Activated CD8-positive, alpha-beta memory T cell treated with anti-CD3 and anti-CD28 coated beads for 4 hours (primary cell): ENCODE data around the gene DYSF.

Experiments
- DNase-seq, 2 donors: peaks; one replicate each; pipeline ENCODE4 v3.0.0-alpha.2; 2020; ENCODE audit warnings: low read depth in 2 of 2

DYSF gene

DNA sequence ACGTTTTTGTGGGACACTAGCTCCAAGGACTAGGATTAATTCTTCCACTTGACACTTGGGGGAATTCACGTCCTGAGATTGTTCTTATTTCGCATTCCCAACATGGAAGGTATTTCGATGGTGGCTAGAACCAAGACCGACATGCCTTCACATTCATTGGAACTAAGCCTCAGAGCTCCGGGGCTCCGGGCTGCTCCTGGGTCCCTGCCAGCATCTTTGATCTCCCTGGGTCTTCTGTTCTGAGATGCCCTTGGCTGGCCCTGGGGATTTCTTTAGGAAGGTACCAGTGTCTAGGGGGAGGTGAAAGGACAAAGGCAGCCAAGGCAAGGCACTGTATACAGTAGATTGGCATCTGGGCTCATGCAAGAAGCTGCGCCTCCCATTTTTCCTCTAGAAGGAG is 76.8 kb downstream of the DYSF start:
- DNase-seq, result no peak

- no peak for DNase-seq
Measured at GRCh38 chr2:71530641-71531332, 77.4 kb downstream of the DYSF start.

DNA sequence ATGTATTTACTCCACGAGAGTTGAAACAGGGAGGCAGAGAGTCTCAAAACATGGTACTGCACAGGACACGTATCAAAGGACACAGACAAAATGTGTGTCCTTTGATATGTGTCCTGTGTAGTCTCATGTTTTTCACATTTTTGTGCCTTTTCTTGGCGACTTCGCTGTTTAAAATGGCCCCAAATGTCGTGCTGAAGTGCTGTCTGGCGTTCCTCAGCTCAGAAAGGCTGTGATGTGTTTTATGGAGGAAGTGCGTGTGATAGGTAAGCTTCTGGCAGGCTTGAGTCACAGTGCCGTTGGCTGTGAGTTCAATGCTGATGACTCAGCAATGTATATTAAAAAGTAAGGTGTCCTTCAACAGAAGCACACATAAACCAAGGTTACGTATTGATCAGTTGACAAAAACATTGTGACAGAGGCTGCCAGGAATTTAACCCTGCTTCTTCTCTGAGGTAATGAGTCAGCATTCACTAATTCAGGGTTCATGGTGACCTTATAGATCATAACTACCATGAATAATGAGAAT is 78.2 kb downstream of the DYSF start:
- DNase-seq, result no peak

- DNase-seq, result no peak
Measured at GRCh38 chr2:71532327-71532726, 79.0 kb downstream of the DYSF start.

DNA sequence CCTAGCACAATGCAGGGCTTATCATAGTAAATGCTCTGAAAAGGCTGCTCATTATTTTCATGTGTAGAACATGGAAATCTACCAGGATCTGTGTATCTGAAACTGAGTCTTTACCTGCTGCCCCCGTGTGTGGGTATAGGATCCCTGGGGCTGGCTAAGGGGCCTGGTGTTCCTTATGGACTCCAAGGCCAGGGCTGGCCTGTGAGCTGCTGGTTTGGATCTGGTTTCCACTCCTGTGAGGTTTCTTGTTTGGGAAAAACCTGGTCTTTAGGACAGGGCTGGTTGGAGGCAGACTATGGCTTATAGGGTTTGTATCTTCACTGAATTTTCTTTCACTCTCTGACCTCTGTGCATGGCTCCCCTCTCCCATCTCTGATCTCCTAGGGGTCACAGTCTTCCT is 80.8 kb downstream of the DYSF start:
- DNase-seq, result no peak

DNA sequence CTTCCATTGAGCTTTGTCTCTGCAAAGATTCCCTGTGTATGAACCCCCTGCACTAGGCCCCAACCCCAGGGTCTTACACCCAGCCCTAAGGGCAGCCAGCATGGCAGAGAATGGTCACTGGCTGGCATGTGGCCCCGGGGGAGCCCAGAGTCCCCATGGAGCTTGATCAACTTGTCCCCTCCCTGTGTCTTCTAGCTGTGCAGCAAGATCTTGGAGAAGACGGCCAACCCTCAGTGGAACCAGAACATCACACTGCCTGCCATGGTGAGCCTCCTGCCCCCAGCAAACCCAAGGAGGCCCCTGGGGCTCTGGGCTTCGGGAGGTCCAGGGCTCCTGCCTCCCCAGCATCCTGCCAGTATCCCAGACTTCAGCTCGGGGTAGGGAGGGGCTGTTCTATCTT is 81.5 kb downstream of the DYSF start:
- DNase-seq, result no peak

DNA sequence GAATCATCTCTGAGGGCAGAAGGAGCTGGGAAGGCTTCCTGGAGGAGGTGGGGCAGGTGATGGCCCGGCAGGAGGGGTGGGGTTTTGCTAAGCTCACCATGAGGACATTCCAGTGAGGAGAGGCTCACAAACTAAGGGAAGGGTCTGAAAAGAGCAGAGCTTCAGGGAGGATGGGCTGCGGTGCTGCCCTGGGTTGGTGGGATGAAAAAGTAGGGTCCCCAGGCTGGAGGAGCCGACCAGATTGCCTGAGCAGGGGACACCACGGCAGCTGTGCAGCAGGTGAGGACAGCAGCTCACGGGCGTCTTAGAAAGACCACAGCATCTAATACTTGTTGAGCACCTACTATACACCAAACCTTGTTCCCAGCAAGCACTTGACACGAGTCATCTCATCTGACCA is 82.2 kb downstream of the DYSF start:
- no peak for DNase-seq

DNA sequence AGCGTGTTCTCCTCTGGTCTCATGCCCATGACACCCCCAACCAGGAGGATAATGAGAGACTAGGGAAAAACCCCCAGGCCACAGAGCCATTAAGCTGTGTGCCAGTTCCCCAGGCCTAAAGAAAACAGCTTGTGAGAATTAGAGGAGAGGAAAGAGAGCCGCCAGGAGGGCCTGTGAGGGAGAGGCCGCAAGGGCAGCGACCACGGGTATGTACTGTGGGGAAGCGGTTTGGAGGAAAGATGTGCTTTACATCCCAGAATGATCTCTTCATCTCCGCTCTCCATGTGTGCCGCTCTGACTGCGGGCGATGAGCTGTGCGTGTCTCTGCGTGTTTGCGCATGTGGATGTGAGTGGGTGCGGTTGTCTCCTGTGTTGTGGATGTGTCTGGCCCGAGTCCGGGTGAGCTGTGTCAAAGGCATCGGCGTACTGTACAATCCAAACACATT is 82.9 kb downstream of the DYSF start:
- no peak for DNase-seq

DNA sequence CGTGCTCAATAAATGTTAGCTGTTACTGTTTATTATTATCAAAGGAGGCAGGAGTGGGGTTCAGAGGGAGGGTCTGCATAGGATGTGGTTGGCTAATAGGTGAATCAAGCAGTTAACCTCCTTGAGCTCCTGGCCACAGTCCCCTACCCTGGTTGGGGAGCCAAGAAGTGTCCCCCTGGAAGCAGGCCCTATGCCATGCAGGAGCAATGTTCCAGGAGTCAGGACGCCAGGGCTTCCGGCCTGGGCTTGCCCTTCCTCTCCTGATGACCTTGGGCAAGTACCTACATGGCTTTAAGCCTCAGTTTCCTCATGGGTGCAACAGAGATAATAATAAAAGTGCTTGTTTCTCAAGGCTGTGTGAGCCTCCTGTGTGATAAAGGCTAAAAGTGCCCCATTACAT is 84.9 kb downstream of the DYSF start:
- no peak for DNase-seq

DNA sequence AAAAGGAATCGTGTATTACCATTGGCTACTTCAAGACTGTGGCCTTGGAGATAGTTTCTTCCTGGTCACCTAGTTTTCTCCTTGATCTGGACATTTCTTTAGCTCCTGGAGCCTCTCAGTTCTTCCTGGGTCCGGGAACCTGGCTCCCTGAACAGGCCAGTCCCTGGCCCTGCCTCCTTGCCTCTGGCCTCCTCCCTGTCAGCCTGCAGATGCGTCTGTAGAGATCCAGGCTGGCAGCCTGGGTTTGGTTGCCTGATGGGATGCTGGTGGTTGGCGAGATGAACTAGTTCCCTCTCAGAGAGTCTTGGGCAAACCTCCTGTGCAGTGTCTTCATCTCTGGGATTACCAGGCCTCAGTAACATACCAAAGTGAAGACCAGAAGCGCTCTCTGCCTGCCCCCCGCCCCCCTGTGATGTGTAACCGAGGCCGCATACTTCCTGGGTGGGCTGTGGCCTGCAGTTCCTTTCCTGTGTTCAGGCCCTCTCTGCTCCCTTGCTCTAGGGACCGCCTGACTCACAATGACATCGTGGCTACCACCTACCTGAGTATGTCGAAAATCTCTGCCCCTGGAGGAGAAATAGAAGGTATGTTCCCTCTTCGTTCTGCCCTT is 85.4 kb downstream of the DYSF start:
- no peak for DNase-seq

DNA sequence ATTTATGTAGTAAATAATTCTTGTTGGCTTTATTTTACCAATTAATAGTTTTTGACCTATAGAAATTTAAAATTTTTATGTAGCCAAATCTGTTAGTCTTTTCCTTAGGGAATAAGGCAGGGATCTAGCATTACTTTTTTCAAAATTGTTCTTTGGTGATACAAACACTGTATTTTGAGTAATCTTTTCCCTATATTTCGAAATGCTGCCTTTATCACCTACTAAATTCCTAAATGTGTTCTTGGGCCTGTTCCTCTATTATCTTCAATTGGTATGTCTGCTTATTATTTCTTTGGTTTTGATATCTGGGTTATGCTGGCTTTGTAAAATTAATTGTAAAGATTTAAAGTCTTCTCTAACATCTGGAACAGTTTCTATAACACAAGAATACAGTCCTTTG is 87.5 kb downstream of the DYSF start:
- no peak for DNase-seq

DNA sequence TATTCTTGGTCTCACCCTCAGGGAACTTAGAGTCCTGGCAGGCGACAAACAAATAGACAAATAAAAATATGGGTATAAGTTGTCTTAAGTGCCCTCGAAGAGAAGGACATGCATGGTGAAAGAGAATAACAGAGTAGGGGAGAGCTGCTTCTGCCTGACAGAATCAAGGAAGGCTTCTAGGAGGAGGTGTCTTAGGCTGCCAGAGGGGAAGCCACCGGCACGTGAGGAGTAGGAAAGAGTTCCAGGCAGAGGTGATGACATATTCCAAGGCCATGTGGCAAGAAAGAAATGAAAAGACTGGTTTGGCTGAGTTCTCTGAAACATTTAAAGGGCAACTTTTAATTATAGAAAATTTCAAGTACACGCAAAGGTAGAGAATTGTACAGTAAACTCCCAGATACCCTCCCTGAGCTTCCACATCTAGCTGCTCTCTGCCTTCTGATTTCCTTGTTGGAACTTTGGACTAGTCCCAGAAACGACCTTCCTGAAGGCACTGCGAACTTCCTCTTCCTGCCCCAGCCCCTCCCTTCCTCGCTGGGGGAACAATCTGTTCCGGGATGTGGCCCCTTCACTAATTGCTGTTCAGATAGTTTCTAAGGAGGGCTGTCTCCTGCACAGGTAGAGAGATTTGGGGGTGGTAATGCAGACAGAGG is 91.7 kb downstream of the DYSF start:
- DNase-seq, result no peak

DNA sequence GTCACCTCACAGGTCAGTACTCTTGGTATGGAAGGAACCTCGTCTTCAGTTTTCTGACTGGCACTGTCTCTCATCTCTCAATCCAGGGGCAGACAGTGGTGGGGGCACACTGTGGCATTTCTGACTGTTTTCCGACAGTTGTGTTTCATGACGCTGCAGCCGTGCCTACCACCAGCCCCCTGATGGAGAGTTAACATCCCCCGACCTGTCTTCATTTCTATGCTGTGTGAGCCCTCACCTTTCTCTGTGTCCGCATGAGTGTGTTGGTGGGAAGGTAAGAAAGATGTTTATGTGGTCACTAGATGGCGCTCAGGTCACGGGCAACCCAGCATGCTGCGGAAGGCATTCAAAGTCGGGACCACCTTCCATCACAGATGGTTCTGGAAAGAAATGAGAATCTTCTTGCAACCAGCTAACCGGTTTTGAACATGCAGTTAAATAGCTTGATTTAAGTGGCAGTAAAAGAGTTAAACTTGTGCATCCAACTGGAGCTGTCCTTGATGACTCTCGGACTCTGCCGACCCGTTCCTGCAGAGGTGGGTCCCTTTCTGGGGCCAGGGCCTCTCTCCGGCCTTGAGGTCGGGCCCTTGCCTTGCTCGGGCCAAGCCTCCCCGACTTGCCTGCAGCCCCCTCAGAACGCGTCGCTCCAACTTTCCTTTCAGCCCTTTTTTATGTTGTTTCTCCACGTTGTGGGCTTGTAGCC is 92.4 kb downstream of the DYSF start:
- DNase-seq, result peak in 1 of 2 donors; percentile 7

DNA sequence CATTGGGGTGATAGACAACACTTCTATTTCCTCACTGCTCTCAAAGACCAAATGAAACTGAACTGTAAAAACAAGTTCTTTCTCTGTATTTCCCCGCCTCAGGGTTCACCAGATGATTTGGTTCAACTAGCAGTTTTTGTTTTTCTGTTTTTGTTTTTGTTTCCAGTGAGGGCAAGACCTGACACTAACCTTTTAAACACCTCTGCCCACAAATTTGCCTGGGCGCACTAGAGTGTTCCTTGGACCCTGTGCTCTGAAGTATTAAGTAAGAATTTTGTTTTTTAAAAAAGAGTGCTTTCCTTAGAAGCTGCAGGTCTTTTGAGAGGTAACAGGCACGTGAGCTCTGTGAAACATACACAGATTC is 92.9 kb downstream of the DYSF start:
- no peak for DNase-seq

- no peak for DNase-seq
Measured at GRCh38 chr2:71546777-71547281, 93.5 kb downstream of the DYSF start.

DNA sequence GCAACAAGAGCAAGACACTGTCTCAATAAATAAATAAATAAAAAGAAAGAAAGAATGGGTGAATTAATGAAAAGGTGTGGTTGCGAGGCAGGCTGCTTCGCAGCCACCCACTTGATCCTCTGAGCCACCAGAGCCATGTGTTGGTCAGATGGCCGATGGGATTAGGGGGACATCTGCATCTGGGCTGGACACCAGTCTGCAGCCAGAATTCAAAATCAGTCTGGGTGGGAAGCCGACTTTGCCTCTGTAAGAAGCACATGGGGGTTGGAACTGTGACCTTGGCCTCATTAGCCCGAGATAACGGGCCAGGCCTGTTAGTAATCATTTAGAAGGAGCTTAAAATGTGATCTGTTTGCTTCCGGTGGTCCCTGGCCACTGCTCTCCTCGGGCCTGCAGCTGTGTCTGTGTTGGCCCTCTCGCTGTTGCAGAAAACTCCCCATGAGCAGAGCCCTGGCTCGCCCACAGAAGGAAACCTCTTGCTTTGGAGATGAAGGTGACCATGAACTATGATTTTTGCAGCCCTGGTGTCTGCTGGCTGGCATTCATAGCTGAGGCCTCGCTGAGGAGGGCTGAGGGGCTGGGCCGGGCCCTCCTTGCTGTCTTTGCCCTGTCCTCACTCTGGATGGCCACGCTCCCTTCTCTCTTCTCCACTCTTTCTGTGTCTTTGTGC is 94.4 kb downstream of the DYSF start:
- DNase-seq, result no peak

- peak; percentile 29 to 36 for DNase-seq
Measured at GRCh38 chr2:71548646-71549425, 95.5 kb downstream of the DYSF start.

DNA sequence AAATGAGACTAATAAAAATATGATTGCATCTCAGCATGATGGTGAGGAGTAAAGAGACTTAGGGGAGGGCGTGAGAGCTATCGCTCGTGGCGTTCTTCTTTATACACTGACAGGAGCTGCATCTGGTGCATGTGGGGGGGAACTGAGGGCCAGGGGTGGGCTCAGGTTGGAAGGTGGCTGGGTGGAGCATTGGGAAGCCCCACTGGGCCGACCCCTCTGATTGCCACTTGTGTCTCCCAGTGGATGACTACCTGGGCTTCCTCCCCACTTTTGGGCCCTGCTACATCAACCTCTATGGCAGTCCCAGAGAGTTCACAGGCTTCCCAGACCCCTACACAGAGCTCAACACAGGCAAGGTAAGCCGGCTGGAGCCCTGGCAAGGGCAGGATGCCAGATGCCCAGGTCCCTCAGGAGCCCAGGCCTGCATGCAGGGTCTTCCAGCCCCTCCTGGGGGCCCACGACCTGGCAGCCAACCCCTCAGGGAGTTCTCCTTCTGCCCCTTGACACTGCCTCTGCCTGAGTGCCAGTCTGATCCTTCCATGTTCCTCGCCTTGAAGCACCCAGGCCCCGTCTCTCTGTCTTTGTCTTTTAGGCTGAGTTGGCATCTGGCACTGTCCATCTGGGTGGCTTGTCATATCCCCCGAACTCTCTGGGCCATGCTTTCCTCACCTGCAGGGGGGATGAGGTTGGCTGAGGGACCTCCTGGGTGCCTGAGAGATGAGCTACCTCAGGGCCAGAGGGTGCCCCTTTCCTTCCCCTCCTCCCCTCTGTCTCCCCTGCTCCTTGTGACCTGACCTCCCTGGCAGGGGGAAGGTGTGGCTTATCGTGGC is 97.7 kb downstream of the DYSF start:
- no peak for DNase-seq

- DNase-seq, result no peak
Measured at GRCh38 chr2:71551631-71551915, 98.2 kb downstream of the DYSF start.

- no peak for DNase-seq
Measured at GRCh38 chr2:71552356-71552755, 99.0 kb downstream of the DYSF start.
